ENCODE results near the gene RABEP1.

- TF ChIP-seq CTCF (IDR thresholded peaks at IDR 0.05) (no peak), ZFX (IDR thresholded peaks at IDR 0.05; ENCODE audit: borderline replicate concordance) (no peak)
These were observed 117.7 kb downstream of the RABEP1 start for GRCh38 chr17:5399767-5400166.
